CD4-positive, alpha-beta T cell (primary cell): Measurements from ENCODE around the gene KCNB1. TPM values are rescaled to one million over a fixed set of nuclear protein-coding genes. Genes with fewer than 3 reads are reported as not detected.

Experiments
- ATAC-seq: fragments of 200-7000 bp; cut with Tn5 transposase; one replicate; pipeline ENCODE4 v1.10.0; 2022; ENCODE audit warnings: mild to moderate bottlenecking; ENCODE audit not compliant: poor library complexity
- CTCF ChIA-PET: fragments of 350-600 bp; sonication (Branson Sonifier 250); formaldehyde crosslinking; loops from one replicate; lab custom pipeline; 2021; ENCODE audit warnings: antibody characterized with exemption, inconsistent platforms; lab: Charles Lee
- POLR2A ChIA-PET: fragments of 350-600 bp; sonication (Branson Sonifier 250); formaldehyde crosslinking; loops from one replicate; lab custom pipeline; 2021; ENCODE audit warnings: antibody characterized with exemption, inconsistent platforms; lab: Charles Lee
- DNase-seq, 14 experiments: peaks; one replicate each; pipeline ENCODE4 v3.0.0-alpha.2; 2013 to 2020; ENCODE audit warnings: mixed read lengths in 2 of 14
- H3K27ac ChIP-seq, 2 donors: one replicate each; pipeline versions ENCODE4 v1.5.1 to v1.7.0; 2013; ENCODE audit warnings: low read length in 2 of 2, low read depth in 1 of 2, mild to moderate bottlenecking in 1 of 2
- H3K27me3 ChIP-seq, 2 experiments: 1 replicate in 1 of 2; 2 replicates in 1 of 2; pipeline versions ENCODE4 v1.6.1 to v1.7.0; 2013; ENCODE audit warnings: low read length in 2 of 2, control low read depth in 1 of 2, mild to moderate bottlenecking in 1 of 2, moderate library complexity in 1 of 2; ENCODE audit not compliant: insufficient read depth in 2 of 2, control insufficient read depth in 1 of 2
- H3K36me3 ChIP-seq: one replicate; pipeline ENCODE4 v1.6.1; 2013; ENCODE audit warnings: low read length, control low read depth; ENCODE audit not compliant: insufficient read depth
- H3K4me1 ChIP-seq: one replicate; pipeline ENCODE4 v1.6.1; 2013; ENCODE audit warnings: low read length, control low read depth; ENCODE audit not compliant: insufficient read depth
- H3K4me3 ChIP-seq: one replicate; pipeline ENCODE4 v1.5.1; 2013; ENCODE audit warnings: mild to moderate bottlenecking, low read length, moderate library complexity
- H3K9me3 ChIP-seq, 2 experiments: 1 replicate in 1 of 2; 2 replicates in 1 of 2; pipeline versions ENCODE4 v1.6.1 to v1.7.0; 2013; ENCODE audit warnings: low read length in 2 of 2, mild to moderate bottlenecking in 2 of 2, control low read depth in 1 of 2, moderate library complexity in 1 of 2; ENCODE audit not compliant: control insufficient read depth in 1 of 2, insufficient read depth in 1 of 2
- H3K27ac Mint-ChIP-seq: one replicate; pipeline ENCODE4 v1.8.0; 2020; ENCODE audit warnings: mixed read lengths
- H3K27me3 Mint-ChIP-seq: one replicate; pipeline ENCODE4 v1.8.0; 2021; ENCODE audit warnings: mixed read lengths
- H3K36me3 Mint-ChIP-seq: one replicate; pipeline ENCODE4 v1.8.0; 2021; ENCODE audit warnings: low read depth, mixed read lengths
- H3K4me1 Mint-ChIP-seq: one replicate; pipeline ENCODE4 v1.8.0; 2021; ENCODE audit warnings: low read depth, mixed read lengths
- H3K4me3 Mint-ChIP-seq: one replicate; pipeline ENCODE4 v1.8.0; 2020; ENCODE audit warnings: mild to moderate bottlenecking, mixed read lengths
- H3K9me3 Mint-ChIP-seq: one replicate; pipeline ENCODE4 v1.8.0; 2020; ENCODE audit warnings: mixed read lengths
- CTCF ChIP-seq: fragments of 200-600 bp; IDR thresholded peaks from one replicate; pipeline ENCODE4 v1.8.0; 2022; ENCODE audit warnings: antibody characterized with exemption, mild to moderate bottlenecking
- intact Hi-C, 2 experiments: fragments of 100-400 bp; cut with DNase I in 1 of 2; cut with micrococcal nuclease in 1 of 2; formaldehyde crosslinking; loops; one replicate each; pipeline versions ENCODE4 v1.15.1 to v1.9.0; 2023 to 2025; cut with DNase I, micrococcal nuclease
- total RNA-seq, 174 experiments: library from RNA in 2 of 174; stranded (reverse) in 2 of 174; gene quantifications; one replicate each; pipeline ENCODE4 v1.2.3 and lab custom pipeline; 2021 to 2026

KCNB1 gene
- total RNA-seq, 2 experiments from 2014 or later = 0.06 to 0.08 TPM

- Histone ChIP-seq H3K36me3 (no peaks in the 10 kb centered on the region), H3K27ac (no peak overlapping the region), H3K27me3 (peaks cover 0 to 4% of the 10 kb centered on the region in 2 experiments), H3K4me1 (no peaks in the 10 kb centered on the region), H3K9me3 (no peaks in the 10 kb centered on the region), H3K4me3 (no peak overlapping the region)
- ChIA-PET CTCF (no interaction called here), POLR2A (interaction anchor here (0.6 kb wide), 1 partner anchor 282 kb away, joined by 3 read pairs; no protein-coding TSS in a partner anchor)
- Mint-ChIP-seq H3K4me3 (no peak overlapping the region), H3K27me3 (peaks cover 31% of the 10 kb centered on the region), H3K9me3 (no peaks in the 10 kb centered on the region), H3K27ac (no peak overlapping the region), H3K36me3 (no peaks in the 10 kb centered on the region), H3K4me1 (no peaks in the 10 kb centered on the region)
- ATAC-seq (no peak), DNase-seq (no peak)
- TF ChIP-seq CTCF = no peak
- intact Hi-C loops = no loop called here
Observed at GRCh38 chr20:49432550-49432949, 49.9 kb downstream of the KCNB1 start.

GRCh38 chr20:49431329-49431728 is 51.1 kb downstream of the KCNB1 start:
- H3K4me3 ChIP-seq = no peak overlapping the region
- H3K36me3 ChIP-seq = no peaks in the 10 kb centered on the region
- TF ChIP-seq CTCF = no peak
- H3K36me3 Mint-ChIP-seq = no peaks in the 10 kb centered on the region
- no peaks in the 10 kb centered on the region for H3K4me1 ChIP-seq
- H3K27me3 ChIP-seq = peaks cover 0 to 6% of the 10 kb centered on the region in 2 experiments
- H3K9me3 Mint-ChIP-seq = no peaks in the 10 kb centered on the region
- no peaks in the 10 kb centered on the region for H3K4me1 Mint-ChIP-seq
- CTCF ChIA-PET = no interaction called here
- peaks cover 21% of the 10 kb centered on the region for H3K27me3 Mint-ChIP-seq
- H3K9me3 ChIP-seq = no peaks in the 10 kb centered on the region
- intact Hi-C loops = no loop called here
- H3K27ac Mint-ChIP-seq = no peak overlapping the region
- no peak overlapping the region for H3K27ac ChIP-seq
- H3K4me3 Mint-ChIP-seq = no peak overlapping the region
- no peak for ATAC-seq
- POLR2A ChIA-PET = no interaction called here
- no peak for DNase-seq

- Mint-ChIP-seq H3K36me3 (no peaks in the 10 kb centered on the region), H3K27ac (no peak overlapping the region), H3K4me3 (no peak overlapping the region), H3K4me1 (no peaks in the 10 kb centered on the region), H3K9me3 (no peaks in the 10 kb centered on the region), H3K27me3 (peaks cover 18% of the 10 kb centered on the region)
- no peak overlapping the region for H3K4me3 ChIP-seq
- intact Hi-C loops = no loop called here
- H3K9me3 ChIP-seq = no peaks in the 10 kb centered on the region
- H3K27me3 ChIP-seq = peaks cover 0 to 6% of the 10 kb centered on the region in 2 experiments
- ChIA-PET CTCF (no interaction called here), POLR2A (no interaction called here)
- H3K36me3 ChIP-seq = no peaks in the 10 kb centered on the region
- H3K27ac ChIP-seq = no peak overlapping the region
- DNase-seq (no peak), ATAC-seq (no peak)
- no peaks in the 10 kb centered on the region for H3K4me1 ChIP-seq
- no peak for TF ChIP-seq CTCF
Observed at GRCh38 chr20:49430320-49430719, 52.1 kb downstream of the KCNB1 start.
